Rectal smooth muscle tissue (tissue), 1 donor: ENCODE results near the gene JMJD1C.
"Not testable (repeated sequence)": the region's sequence is repeated elsewhere in the genome, so short reads cannot be mapped to it uniquely, and the experiment has no call there.

Experiments used
- H3K27ac ChIP-seq: one replicate; pipeline ENCODE4 v1.7.0; 2013; ENCODE audit warnings: low read depth, low read length, inconsistent platforms
- H3K27me3 ChIP-seq: one replicate; pipeline ENCODE4 v1.7.0; 2013; ENCODE audit warnings: low read length; ENCODE audit not compliant: control insufficient read depth, insufficient read depth
- H3K36me3 ChIP-seq: one replicate; pipeline ENCODE4 v1.7.0; 2013; ENCODE audit warnings: low read length; ENCODE audit not compliant: control insufficient read depth, insufficient read depth
- H3K4me1 ChIP-seq: one replicate; pipeline ENCODE4 v1.7.0; 2013; ENCODE audit warnings: low read length; ENCODE audit not compliant: control insufficient read depth, insufficient read depth
- H3K4me3 ChIP-seq: one replicate; pipeline ENCODE4 v1.7.0; 2013; ENCODE audit warnings: low read length
- H3K9ac ChIP-seq: one replicate; pipeline ENCODE4 v1.7.0; 2013; ENCODE audit warnings: low read length

JMJD1C gene

DNA sequence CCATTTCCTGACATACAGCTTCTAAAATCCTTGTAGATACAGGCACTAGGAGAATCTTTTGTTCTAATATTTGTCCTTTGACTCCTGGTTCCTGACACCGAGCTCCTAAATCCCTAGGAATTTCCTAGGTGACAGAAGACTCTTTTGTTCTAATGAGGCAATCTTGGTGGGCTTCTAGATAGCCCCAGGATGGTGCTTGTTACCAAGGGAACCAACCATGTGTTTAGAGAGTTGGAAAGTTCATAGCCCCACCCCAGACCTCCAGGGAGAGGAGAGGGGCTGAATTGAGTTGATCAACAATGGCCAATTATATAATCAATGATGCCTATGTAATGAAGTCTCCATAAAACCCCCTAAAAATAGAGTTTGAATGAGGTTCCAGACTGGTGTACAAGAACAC is 145.1 kb downstream of the JMJD1C start:
- Histone ChIP-seq H3K9ac (no peak overlapping the region), H3K4me3 (no peak overlapping the region), H3K27me3 (no peaks in the 10 kb centered on the region), H3K4me1 (no peaks in the 10 kb centered on the region), H3K36me3 (no peaks in the 10 kb centered on the region), H3K27ac (no peak overlapping the region)

DNA sequence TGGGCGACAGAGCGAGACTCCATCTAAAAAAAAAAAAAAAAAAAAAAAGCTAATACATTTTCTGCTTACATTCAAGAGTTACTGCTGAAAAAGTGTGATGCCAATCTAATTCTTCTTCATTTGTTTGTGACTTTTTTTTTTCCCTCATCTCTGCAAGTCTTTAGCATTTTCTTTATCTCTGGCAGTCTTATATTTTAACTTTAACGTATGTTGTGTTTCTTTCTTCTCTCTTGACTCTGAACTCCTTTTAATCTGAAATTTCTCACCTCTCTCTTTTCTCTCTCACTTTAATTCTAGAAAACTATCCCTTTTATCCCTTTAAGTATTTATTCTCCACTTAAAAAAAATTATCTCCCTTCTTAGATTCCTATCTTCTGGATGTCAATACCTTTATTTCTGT is 146.5 kb downstream of the JMJD1C start:
- Histone ChIP-seq H3K4me3 (no peak overlapping the region), H3K27ac (no peak overlapping the region), H3K9ac (no peak overlapping the region), H3K4me1 (no peaks in the 10 kb centered on the region), H3K36me3 (no peaks in the 10 kb centered on the region), H3K27me3 (no peaks in the 10 kb centered on the region)

DNA sequence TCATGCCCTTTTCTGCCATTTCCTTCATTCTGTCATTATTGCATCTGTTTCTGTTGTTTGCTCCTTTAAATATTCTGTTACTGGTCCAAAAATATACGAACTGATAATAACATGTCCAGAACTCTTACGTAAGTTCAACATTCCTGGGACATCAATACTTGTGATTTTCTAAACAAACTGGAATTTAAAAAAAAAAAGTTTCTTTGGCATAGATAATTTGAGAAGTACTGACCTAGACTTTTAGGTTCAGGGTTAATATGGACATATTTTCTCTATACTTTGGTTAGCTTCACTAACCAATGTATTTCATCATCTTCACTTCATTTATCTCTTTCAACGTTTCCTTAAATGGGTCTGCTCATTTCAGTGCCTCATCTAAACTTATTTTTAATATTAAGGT is 147.3 kb downstream of the JMJD1C start:
- no peak overlapping the region for H3K4me3 ChIP-seq
- no peaks in the 10 kb centered on the region for H3K36me3 ChIP-seq
- H3K9ac ChIP-seq: no peak overlapping the region
- no peak overlapping the region for H3K27ac ChIP-seq
- H3K27me3 ChIP-seq: no peaks in the 10 kb centered on the region
- H3K4me1 ChIP-seq: no peaks in the 10 kb centered on the region

DNA sequence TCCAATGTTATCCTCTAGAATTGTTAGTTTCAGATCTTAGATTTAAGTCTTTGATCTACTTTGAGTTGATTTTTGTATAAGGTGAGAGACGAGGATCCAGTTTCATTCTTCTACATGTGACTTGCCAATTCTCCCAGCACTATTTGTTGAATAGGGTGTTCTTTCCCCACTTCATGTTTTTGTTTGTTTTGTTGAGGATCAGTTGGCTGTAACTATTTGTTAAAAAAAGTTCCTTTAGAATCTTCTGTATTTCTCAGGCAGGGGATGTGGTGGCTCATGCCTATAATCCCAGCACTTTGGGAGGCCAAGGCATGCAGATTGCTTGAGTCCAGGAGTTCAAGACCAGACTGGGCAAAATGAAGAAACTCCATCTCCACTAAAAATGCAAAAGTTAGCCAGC is 151.8 kb downstream of the JMJD1C start:
- Histone ChIP-seq H3K27me3 (no peaks in the 10 kb centered on the region), H3K4me1 (no peaks in the 10 kb centered on the region), H3K9ac (no peak overlapping the region)

DNA sequence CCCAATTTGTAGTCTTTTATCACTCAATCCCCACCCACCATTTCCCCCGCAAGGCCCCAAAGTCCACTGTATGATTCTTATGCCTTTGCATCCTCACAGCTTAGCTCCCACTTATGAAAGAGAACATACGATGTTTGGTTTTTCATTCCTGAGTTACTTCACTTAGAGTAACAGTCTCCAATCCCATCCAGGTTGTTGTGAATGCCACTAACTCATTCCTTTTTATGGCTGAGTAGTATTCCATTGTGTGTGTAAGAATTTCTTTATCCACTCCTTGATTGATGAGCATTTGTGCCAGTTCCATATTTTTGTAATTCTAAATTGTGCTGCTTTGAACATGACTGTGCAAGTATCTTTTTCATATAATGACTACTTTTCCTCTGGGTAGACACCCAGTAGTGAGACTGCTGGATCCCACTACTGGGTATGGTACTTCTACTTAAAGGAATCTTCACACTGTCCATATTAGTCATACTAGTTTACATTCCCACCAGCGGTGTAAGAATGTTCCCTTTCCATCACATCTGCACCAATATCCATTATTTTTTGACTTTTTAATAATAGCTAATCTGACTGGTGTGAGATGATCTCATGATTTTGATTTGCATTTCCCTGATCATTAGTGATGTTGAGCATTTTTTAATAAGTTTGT is 152.6 kb downstream of the JMJD1C start:
- H3K4me3 ChIP-seq: no peak overlapping the region
- no peaks in the 10 kb centered on the region for H3K27me3 ChIP-seq
- H3K36me3 ChIP-seq: no peaks in the 10 kb centered on the region
- no peak overlapping the region for H3K27ac ChIP-seq
- H3K9ac ChIP-seq: no peak overlapping the region
- peaks cover 3% of the 10 kb centered on the region for H3K4me1 ChIP-seq

More for the DNA sequence above, 151.8 kb downstream of the JMJD1C start:
- no peak overlapping the region for H3K27ac ChIP-seq
- no peaks in the 10 kb centered on the region for H3K36me3 ChIP-seq
- no peak overlapping the region for H3K4me3 ChIP-seq

DNA sequence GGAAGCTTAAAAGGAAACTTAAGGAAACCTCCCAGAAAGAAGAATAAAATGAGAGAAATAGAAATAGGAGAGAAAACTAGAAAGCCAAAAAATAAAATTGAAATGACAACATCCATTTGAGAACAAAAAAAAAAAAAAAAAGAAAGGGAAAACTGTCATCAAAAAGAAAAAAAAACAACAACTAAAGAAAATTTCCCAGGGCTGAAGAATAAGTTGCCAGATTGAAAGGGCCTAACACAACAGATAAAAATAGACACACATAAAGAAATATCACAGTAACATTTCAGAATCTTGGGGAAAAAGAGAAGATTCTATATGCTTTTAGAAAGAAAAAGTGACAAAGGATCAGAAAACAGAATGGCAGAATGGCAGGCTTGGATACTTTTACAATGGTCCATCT is 157.1 kb downstream of the JMJD1C start:
- Histone ChIP-seq H3K9ac (no peak overlapping the region), H3K4me3 (no peak overlapping the region), H3K36me3 (no peaks in the 10 kb centered on the region), H3K4me1 (peaks cover 3% of the 10 kb centered on the region), H3K27ac (no peak overlapping the region), H3K27me3 (no peaks in the 10 kb centered on the region)

DNA sequence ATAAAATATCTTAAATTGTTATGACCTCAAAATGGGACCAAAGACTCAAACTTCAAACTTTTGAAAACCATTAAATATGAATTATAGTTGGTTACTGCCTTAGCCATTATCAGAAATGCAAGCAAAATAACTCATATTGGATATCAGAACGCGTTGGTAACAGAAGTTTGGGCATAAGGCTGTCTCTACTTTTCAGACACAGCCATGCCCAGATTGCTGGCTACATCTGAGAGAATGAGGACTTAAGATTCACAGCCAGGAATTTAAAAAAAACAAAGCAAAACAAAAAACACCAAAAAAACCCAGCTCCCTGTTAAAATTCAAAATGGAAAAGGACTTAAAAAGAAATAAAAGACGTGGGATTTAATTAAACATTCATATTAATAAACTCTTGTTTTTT is 161.6 kb downstream of the JMJD1C start:
- Histone ChIP-seq H3K36me3 (no peaks in the 10 kb centered on the region), H3K27ac (no peak overlapping the region), H3K9ac (no peak overlapping the region), H3K27me3 (no peaks in the 10 kb centered on the region), H3K4me1 (peaks cover 3% of the 10 kb centered on the region), H3K4me3 (no peak overlapping the region)

DNA sequence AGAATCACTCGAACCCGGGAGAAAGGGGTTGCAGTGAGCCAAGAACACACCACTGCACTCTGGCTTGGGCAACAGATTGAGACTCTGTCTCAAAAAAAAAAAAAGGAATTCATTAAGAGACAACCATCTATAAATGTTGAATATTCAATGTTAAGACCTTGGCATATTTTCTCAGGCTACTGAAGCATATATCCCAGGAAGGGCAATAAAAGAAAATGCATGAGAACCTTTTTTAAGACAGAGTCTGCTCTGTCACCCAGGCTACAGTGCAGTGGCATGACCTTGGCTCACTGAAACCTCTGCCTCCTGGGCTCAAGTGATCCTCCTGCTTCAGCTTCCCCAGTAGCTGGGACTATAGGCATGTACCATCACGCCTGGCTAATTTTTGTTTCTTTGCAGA is 165.0 kb downstream of the JMJD1C start:
- no peaks in the 10 kb centered on the region for H3K27me3 ChIP-seq
- no peak overlapping the region for H3K4me3 ChIP-seq
- no peak overlapping the region for H3K27ac ChIP-seq
- no peak overlapping the region for H3K9ac ChIP-seq
- H3K36me3 ChIP-seq: no peaks in the 10 kb centered on the region
- no peaks in the 10 kb centered on the region for H3K4me1 ChIP-seq

DNA sequence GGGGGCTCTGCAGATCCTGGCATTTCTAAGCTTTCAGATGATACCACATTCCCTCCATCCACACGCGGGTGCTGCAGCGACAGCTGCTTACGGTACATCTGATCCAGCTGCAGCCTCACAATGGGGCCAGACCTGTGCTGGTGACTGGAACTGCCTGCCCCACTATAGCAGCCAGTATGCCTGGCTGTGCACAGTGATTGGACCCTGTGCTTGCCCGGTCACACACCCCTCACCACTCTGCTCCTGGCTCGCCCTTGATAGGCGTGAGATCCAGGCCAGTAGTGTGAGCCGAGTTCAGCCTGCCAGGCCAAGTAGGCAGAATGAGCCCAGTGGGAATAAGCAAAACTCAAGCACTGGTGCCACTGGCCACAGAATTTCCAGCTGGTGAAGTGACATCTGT is 167.8 kb downstream of the JMJD1C start:
- H3K27me3 ChIP-seq: no peaks in the 10 kb centered on the region
- H3K27ac ChIP-seq: no peak overlapping the region
- no peak overlapping the region for H3K9ac ChIP-seq
- no peaks in the 10 kb centered on the region for H3K4me1 ChIP-seq
- H3K36me3 ChIP-seq: no peaks in the 10 kb centered on the region
- no peak overlapping the region for H3K4me3 ChIP-seq

DNA sequence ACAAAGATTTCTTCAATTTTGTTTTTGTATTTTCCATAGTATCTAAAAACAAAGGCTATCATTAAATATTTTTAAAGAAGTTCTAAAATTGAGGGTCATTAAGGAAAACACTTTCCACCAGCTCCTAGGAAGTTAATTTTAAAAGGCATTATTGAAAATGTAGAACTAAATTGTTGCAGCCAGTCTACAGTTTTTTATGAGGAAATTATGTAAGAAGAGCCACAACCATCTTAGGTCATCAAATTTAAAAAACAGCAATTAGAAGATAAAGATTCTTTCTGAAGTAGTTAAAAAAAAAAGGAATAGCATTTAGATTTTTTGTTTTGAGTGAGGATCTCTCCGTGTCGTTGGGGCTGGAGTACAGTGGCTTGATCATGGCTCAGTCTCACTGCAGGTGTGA is 171.0 kb downstream of the JMJD1C start:
- Histone ChIP-seq H3K36me3 (no peaks in the 10 kb centered on the region), H3K27ac (no peak overlapping the region), H3K4me3 (no peak overlapping the region), H3K4me1 (no peaks in the 10 kb centered on the region), H3K27me3 (no peaks in the 10 kb centered on the region), H3K9ac (no peak overlapping the region)

DNA sequence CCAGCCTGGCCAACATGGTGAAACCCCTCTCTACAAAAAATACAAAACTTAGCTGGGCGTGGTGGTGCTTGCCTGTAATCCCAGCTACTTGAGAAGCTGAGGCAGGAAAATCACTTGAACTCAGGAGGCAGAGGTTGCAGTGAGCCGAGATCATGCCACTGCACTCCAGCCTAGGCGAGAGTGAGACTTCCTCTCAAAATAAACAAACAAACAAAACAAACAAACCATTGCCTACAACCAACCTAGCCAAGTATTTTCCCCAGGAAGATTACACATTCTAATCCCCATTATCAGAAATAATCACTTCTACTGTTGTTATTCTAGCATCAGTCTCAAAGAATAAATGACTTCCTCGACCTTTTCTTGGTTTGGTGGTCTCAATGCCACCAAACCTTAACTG is 172.9 kb downstream of the JMJD1C start:
- H3K36me3 ChIP-seq, H3K27ac ChIP-seq: not testable (repeated sequence)

DNA sequence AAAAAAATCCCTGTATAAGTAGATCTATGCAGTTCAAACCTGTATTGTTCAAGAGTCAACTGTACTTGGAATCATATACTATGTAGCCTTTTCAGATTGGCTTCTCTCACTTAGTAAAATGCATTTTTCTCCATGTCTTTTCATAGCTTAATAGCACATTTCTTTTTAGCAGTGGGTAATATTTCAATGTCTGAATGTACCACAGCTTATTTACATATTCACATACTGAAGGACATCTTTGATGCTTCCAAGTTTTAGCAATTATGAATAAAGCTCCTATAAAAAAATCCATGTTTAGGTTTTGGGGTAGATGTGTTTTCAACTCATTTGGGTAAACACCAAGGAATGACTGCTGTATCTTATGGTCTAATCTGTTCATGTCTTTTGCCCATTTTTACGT is 177.6 kb downstream of the JMJD1C start:
- H3K36me3 ChIP-seq: no peaks in the 10 kb centered on the region
- H3K4me1 ChIP-seq: no peaks in the 10 kb centered on the region
- H3K9ac ChIP-seq: no peak overlapping the region
- no peak overlapping the region for H3K27ac ChIP-seq
- no peak overlapping the region for H3K4me3 ChIP-seq
- no peaks in the 10 kb centered on the region for H3K27me3 ChIP-seq

More for the DNA sequence above, 172.9 kb downstream of the JMJD1C start:
- H3K4me3 ChIP-seq, H3K9ac ChIP-seq, H3K4me1 ChIP-seq, H3K27me3 ChIP-seq: not testable (repeated sequence)

DNA sequence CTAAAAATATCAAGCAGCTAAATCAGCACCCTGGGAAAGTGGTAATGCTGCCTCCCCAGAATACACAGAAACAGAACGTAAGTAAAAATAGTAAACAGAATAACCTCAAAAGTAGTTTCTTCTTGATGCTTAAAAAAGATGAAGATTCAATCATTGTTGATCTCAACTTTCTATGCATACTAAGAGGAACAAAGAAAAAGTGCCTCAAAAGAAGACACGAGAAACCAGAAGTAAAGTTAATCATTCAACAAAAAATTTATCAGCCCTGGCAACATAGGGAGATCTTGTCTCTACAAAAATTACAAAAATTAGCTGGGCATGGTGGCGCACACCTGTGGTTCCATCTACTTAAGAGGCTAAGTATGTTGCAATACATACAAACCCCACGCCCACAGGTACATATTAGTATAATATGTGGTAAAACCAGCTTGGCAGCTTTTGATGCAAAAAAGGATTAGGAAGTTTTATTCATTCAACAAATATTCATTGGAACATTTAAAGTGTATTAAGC is 179.0 kb downstream of the JMJD1C start:
- H3K36me3 ChIP-seq: no peaks in the 10 kb centered on the region
- H3K27me3 ChIP-seq: no peaks in the 10 kb centered on the region
- H3K27ac ChIP-seq: no peak overlapping the region
- no peak overlapping the region for H3K4me3 ChIP-seq
- H3K9ac ChIP-seq: no peak overlapping the region
- no peaks in the 10 kb centered on the region for H3K4me1 ChIP-seq
